HepG2 (cell line): ENCODE measurements around the gene LCK. TPM values are rescaled to one million over a fixed set of nuclear protein-coding genes. Genes with fewer than 3 reads are reported as not detected.

Experiments
- ATF6 ChIP-seq: sonication (generic); formaldehyde crosslinking; conservative IDR thresholded peaks from 2 replicates; pipeline ENCODE4 v1.4.0; 2020; ENCODE audit warnings: missing genetic modification reagents
- CAMTA2 ChIP-seq: sonication (generic); formaldehyde crosslinking; IDR thresholded peaks from 2 replicates; pipeline ENCODE4 v1.4.0; 2020; ENCODE audit warnings: mild to moderate bottlenecking, missing genetic modification reagents, borderline replicate concordance
- CBX5 ChIP-seq: sonication (generic); formaldehyde crosslinking; IDR thresholded peaks from 2 replicates; pipeline ENCODE4 v1.4.0; 2020; ENCODE audit warnings: missing genetic modification reagents, borderline replicate concordance
- E2F2 ChIP-seq: sonication (generic); formaldehyde crosslinking; IDR thresholded peaks from 2 replicates; pipeline ENCODE4 v1.4.0; 2020; ENCODE audit warnings: missing genetic modification reagents, borderline replicate concordance
- ETV6 ChIP-seq: sonication (generic); formaldehyde crosslinking; conservative IDR thresholded peaks from 2 replicates; pipeline ENCODE4 v1.4.0; 2020; ENCODE audit warnings: missing genetic modification reagents
- HOXA9 ChIP-seq: sonication (generic); formaldehyde crosslinking; IDR thresholded peaks from 2 replicates; pipeline ENCODE4 v1.8.1; 2022; ENCODE audit warnings: missing genetic modification reagents, mild to moderate bottlenecking, moderate library complexity, borderline replicate concordance
- KAT2B ChIP-seq: fragments of 150-350 bp; IDR thresholded peaks from 2 replicates; pipeline ENCODE4 v1.6.1; 2014; ENCODE audit warnings: low read depth, low read length, borderline replicate concordance
- KAT8 ChIP-seq: IDR thresholded peaks from 2 replicates; pipeline ENCODE4 v1.6.1; 2016; ENCODE audit warnings: missing genetic modification reagents, missing compliant biosample characterization
- MAF1 ChIP-seq: sonication (generic); formaldehyde crosslinking; IDR thresholded peaks from 2 replicates; pipeline ENCODE4 v1.5.0; 2020; ENCODE audit warnings: missing genetic modification reagents, borderline replicate concordance
- MAFG ChIP-seq: sonication (generic); formaldehyde crosslinking; IDR thresholded peaks from 2 replicates; pipeline ENCODE4 v1.5.1; 2020; ENCODE audit warnings: mild to moderate bottlenecking, missing genetic modification reagents
- NCOA5 ChIP-seq: sonication (generic); formaldehyde crosslinking; IDR thresholded peaks from 2 replicates; pipeline ENCODE4 v1.4.0; 2020; ENCODE audit warnings: missing genetic modification reagents
- NFATC3 ChIP-seq: sonication (generic); formaldehyde crosslinking; IDR thresholded peaks from 2 replicates; pipeline ENCODE4 v1.5.1; 2020; ENCODE audit warnings: mild to moderate bottlenecking, missing genetic modification reagents
- NFRKB ChIP-seq: fragments of 450-650 bp; IDR thresholded peaks from 2 replicates; pipeline ENCODE4 v1.6.1; 2017
- NPAS2 ChIP-seq: sonication (generic); formaldehyde crosslinking; IDR thresholded peaks from 2 replicates; pipeline ENCODE4 v1.8.0; 2022; ENCODE audit warnings: mild to moderate bottlenecking, missing genetic modification reagents, borderline replicate concordance
- PBX2 ChIP-seq: IDR thresholded peaks from 2 replicates; pipeline ENCODE4 v1.6.1; 2016; ENCODE audit warnings: control low read depth
- PHF20 ChIP-seq: sonication (generic); formaldehyde crosslinking; IDR thresholded peaks from 2 replicates; pipeline ENCODE4 v1.5.0; 2020; ENCODE audit warnings: mild to moderate bottlenecking, missing genetic modification reagents
- SP5 ChIP-seq: IDR thresholded peaks from 2 replicates; pipeline ENCODE4 v1.6.1; 2016; ENCODE audit warnings: low read depth, borderline replicate concordance
- TGIF2 ChIP-seq: IDR thresholded peaks from 2 replicates; pipeline ENCODE4 v1.6.1; 2016; ENCODE audit warnings: control low read depth, missing compliant biosample characterization
- XRCC5 ChIP-seq: fragments of 200-400 bp; formaldehyde crosslinking; optimal IDR thresholded peaks from 2 replicates; pipeline ENCODE3; 2017; ENCODE audit warnings: mild to moderate bottlenecking, low read length
- ZFP90 ChIP-seq: sonication (generic); formaldehyde crosslinking; IDR thresholded peaks from 2 replicates; pipeline ENCODE4 v1.8.0; 2022; ENCODE audit warnings: missing genetic modification reagents, mild to moderate bottlenecking, inconsistent platforms, borderline replicate concordance
- ZNF230 ChIP-seq: sonication (generic); formaldehyde crosslinking; IDR thresholded peaks from 2 replicates; pipeline ENCODE4 v1.4.0; 2020; ENCODE audit warnings: mild to moderate bottlenecking, missing genetic modification reagents
- ZNF30 ChIP-seq: sonication (generic); formaldehyde crosslinking; IDR thresholded peaks from 2 replicates; pipeline ENCODE4 v1.5.0; 2020; ENCODE audit warnings: mild to moderate bottlenecking, missing genetic modification reagents
- ZNF550 ChIP-seq: sonication (generic); formaldehyde crosslinking; IDR thresholded peaks from 2 replicates; pipeline ENCODE4 v1.4.0; 2020; ENCODE audit warnings: mild to moderate bottlenecking, missing genetic modification reagents, borderline replicate concordance
- ZNF558 ChIP-seq: sonication (generic); formaldehyde crosslinking; IDR thresholded peaks from 2 replicates; pipeline ENCODE4 v1.9.0; 2022; ENCODE audit warnings: mild to moderate bottlenecking, missing genetic modification reagents, borderline replicate concordance
- ZNF562 ChIP-seq: sonication (generic); formaldehyde crosslinking; IDR thresholded peaks from 2 replicates; pipeline ENCODE4 v1.8.0; 2022; ENCODE audit warnings: missing genetic modification reagents, borderline replicate concordance
- ZNF761 ChIP-seq: sonication (generic); formaldehyde crosslinking; conservative IDR thresholded peaks from 2 replicates; pipeline ENCODE4 v1.4.0; 2020; ENCODE audit warnings: mild to moderate bottlenecking, missing genetic modification reagents
- ZNF878 ChIP-seq: sonication (generic); formaldehyde crosslinking; IDR thresholded peaks from 2 replicates; pipeline ENCODE4 v1.8.1; 2023; ENCODE audit warnings: mild to moderate bottlenecking, missing genetic modification reagents, moderate library complexity
- ZZZ3 ChIP-seq: sonication (generic); formaldehyde crosslinking; IDR thresholded peaks from 2 replicates; pipeline ENCODE4 v1.4.0; 2020; ENCODE audit warnings: missing genetic modification reagents, mild to moderate bottlenecking, borderline replicate concordance
- polyA plus RNA-seq, 8 experiments: library from polyadenylated mRNA; depleted of rRNA in 3 of 8; stranded (reverse) in 7 of 8; unstranded in 1 of 8; fragments of >200 nt; fragmentation: Illumina TruSeq in 4 of 8; extraction: Trizol in 4 of 8; gene quantifications; 2 replicates each; pipeline versions ENCODE4 v1.2.1 to v1.2.3, GENCODE V29; 2011 to 2016; ENCODE audit warnings: low read depth in 4 of 8, missing spikeins in 1 of 8, mixed read lengths in 1 of 8; ENCODE audit not compliant: insufficient read depth in 1 of 8
- total RNA-seq, 5 experiments: library from RNA; depleted of rRNA; stranded (reverse); fragments of >200 nt; fragmentation: Illumina TruSeq; extraction: Trizol; gene quantifications; 2 replicates each; pipeline ENCODE4 v1.2.3, GENCODE V29; 2016; ENCODE audit warnings: low read depth in 1 of 5

Gene LCK
- total and polyA plus RNA-seq, 2 of the 13 experiments (the other 11 are each of a cell fraction or from before 2014, with no cell fraction given): 0.93 to 1.8 TPM

- TF ChIP-seq ZNF562: no peak
- TF ChIP-seq NPAS2 (CRISPR knock-in tag): no peak
- TF ChIP-seq PBX2 (CRISPR knock-in tag): no peak
- no peak for TF ChIP-seq ZZZ3 (CRISPR knock-in tag)
- TF ChIP-seq SP5 (CRISPR knock-in tag): peak; percentile 35; the same call in 1 of the 2 replicates
- TF ChIP-seq ZNF550: no peak
- no peak for TF ChIP-seq HOXA9 (CRISPR knock-in tag)
- no peak; the same call in 1 of the 2 replicates for TF ChIP-seq ZFP90 (CRISPR knock-in tag)
- no peak for TF ChIP-seq KAT2B
- peak; percentile 13; the same call in 1 of the 2 replicates for TF ChIP-seq NFATC3
- no peak for TF ChIP-seq MAFG (CRISPR knock-in tag)
- TF ChIP-seq ZNF558: peak; percentile 76; the same call in 1 of the 2 replicates
- TF ChIP-seq PHF20 (CRISPR knock-in tag): peak; percentile 66
- TF ChIP-seq ZNF30: peak; percentile 6; the same call in 1 of the 2 replicates
- no peak for TF ChIP-seq NCOA5 (CRISPR knock-in tag)
- no peak for TF ChIP-seq ATF6
- peak; percentile 41; the same call in 1 of the 2 replicates for TF ChIP-seq TGIF2 (CRISPR knock-in tag)
- 0 out of 2 replicates have a peak, but pooled peaks have one; percentile 33 for TF ChIP-seq E2F2
- no peak for TF ChIP-seq ZNF761 (CRISPR knock-in tag)
- TF ChIP-seq CAMTA2 (CRISPR knock-in tag): no peak
- TF ChIP-seq XRCC5: peak; percentile 87
- TF ChIP-seq NFRKB: no peak
- no peak for TF ChIP-seq ETV6
- peak; percentile 79 for TF ChIP-seq KAT8
- TF ChIP-seq ZNF230 (CRISPR knock-in tag): no peak
- TF ChIP-seq MAF1 (CRISPR knock-in tag): no peak
- no peak for TF ChIP-seq ZNF878 (CRISPR knock-in tag)
- TF ChIP-seq CBX5 (CRISPR knock-in tag): no peak
Observed at GRCh38 chr1:32291708-32292538, 40.9 kb downstream of the LCK start, which contains the start of gene HDAC1 (continued).
